K562 (cell line): ENCODE results near the gene TTC24. TPM values are rescaled to one million over a fixed set of nuclear protein-coding genes. Genes with fewer than 3 reads are reported as not detected.

ENCODE experiments used
- ARID2 ChIP-seq: fragments of 450-650 bp; IDR thresholded peaks from 2 replicates; pipeline ENCODE4 v1.6.1; 2017; ENCODE audit warnings: antibody characterized with exemption, mild to moderate bottlenecking
- BDP1 ChIP-seq: IDR thresholded peaks from 3 replicates; pipeline ENCODE4 v1.6.1; 2011; ENCODE audit not compliant: insufficient read length, insufficient read depth
- CREB1 ChIP-seq, 2 experiments: sonication (generic) in 1 of 2; formaldehyde crosslinking in 1 of 2; IDR thresholded peaks; 2 replicates each; pipeline versions ENCODE4 v1.6.1 to v1.8.0; 2012 to 2022; ENCODE audit warnings: inconsistent platforms in 1 of 2, mild to moderate bottlenecking in 1 of 2, missing genetic modification reagents in 1 of 2, moderate library complexity in 1 of 2
- CTCF ChIP-seq, 3 experiments: IDR thresholded peaks in 2 of 3; conservative IDR thresholded peaks in 1 of 3; 2 replicates each; pipeline ENCODE4 v1.5.1; 2011 to 2012; ENCODE audit warnings: low read length in 3 of 3, mild to moderate bottlenecking in 3 of 3, control low read depth in 2 of 3, improper control_type of control experiment in 1 of 3, inconsistent platforms in 1 of 3, low read depth in 1 of 3, mixed read lengths in 1 of 3, moderate library complexity in 1 of 3; ENCODE audit not compliant: insufficient read depth in 2 of 3
- ESRRA ChIP-seq: fragments of 450-650 bp; IDR thresholded peaks from 2 replicates; pipeline ENCODE4 v1.6.1; 2014; ENCODE audit warnings: low read depth, mild to moderate bottlenecking, moderate library complexity, borderline replicate concordance
- HCFC1 ChIP-seq: IDR thresholded peaks from 2 replicates; pipeline ENCODE4 v1.6.1; 2012; ENCODE audit warnings: low read depth, low read length, improper control_type of control experiment
- KLF1 ChIP-seq: fragments of 450-650 bp; IDR thresholded peaks from 2 replicates; pipeline ENCODE4 v1.6.1; 2016; ENCODE audit warnings: missing genetic modification characterization, missing compliant biosample characterization
- KLF6 ChIP-seq: fragments of 250-450 bp; sonication (Bioruptor Pico); IDR thresholded peaks from 2 replicates; pipeline ENCODE4 v1.4.0; 2020; ENCODE audit warnings: mild to moderate bottlenecking, moderate library complexity, borderline replicate concordance
- LARP7 ChIP-seq: fragments of 450-650 bp; IDR thresholded peaks from 2 replicates; pipeline ENCODE4 v1.6.1; 2016
- LCOR ChIP-seq: sonication (generic); formaldehyde crosslinking; IDR thresholded peaks from 2 replicates; pipeline ENCODE4 v1.8.0; 2022; ENCODE audit warnings: mild to moderate bottlenecking, missing genetic modification reagents
- REST ChIP-seq, 2 experiments: fragments of 450-650 bp; formaldehyde crosslinking in 1 of 2; IDR thresholded peaks; 2 replicates each; pipeline versions ENCODE4 v1.4.0 to v1.6.1; 2014 to 2020; ENCODE audit warnings: mild to moderate bottlenecking in 2 of 2, borderline replicate concordance in 1 of 2, low read depth in 1 of 2
- SP2 ChIP-seq: IDR thresholded peaks from 2 replicates; pipeline ENCODE4 v1.6.1; 2011; ENCODE audit warnings: mild to moderate bottlenecking, low read depth, low read length, moderate library complexity; ENCODE audit not compliant: poor library complexity, severe bottlenecking; ENCODE audit errors: extremely low read depth
- SPI1 ChIP-seq: IDR thresholded peaks from 2 replicates; pipeline ENCODE4 v1.6.1; 2011; ENCODE audit warnings: low read depth, low read length, control low read depth, borderline replicate concordance
- ZNF134 ChIP-seq: fragments of 250-450 bp; sonication (Bioruptor Pico); conservative IDR thresholded peaks from 2 replicates; pipeline ENCODE4 v1.4.0; 2020
- ZNF639 ChIP-seq, 2 experiments: fragments of 200-800 bp in 1 of 2; sonication (Bioruptor generic) in 1 of 2; sonication (generic) in 1 of 2; formaldehyde crosslinking in 1 of 2; IDR thresholded peaks in 1 of 2; conservative IDR thresholded peaks in 1 of 2; 2 replicates each; pipeline versions ENCODE4 v1.5.0 to v1.6.1; 2016 to 2020; ENCODE audit warnings: missing compliant biosample characterization in 1 of 2, missing genetic modification characterization in 1 of 2, missing genetic modification reagents in 1 of 2
- polyA plus RNA-seq, 8 experiments: library from polyadenylated mRNA; depleted of rRNA in 4 of 8; stranded (reverse) in 5 of 8; unstranded in 3 of 8; fragments of >200 nt; fragmentation: Nextera tagmentation in 2 of 8; fragmentation: Illumina TruSeq in 1 of 8; extraction: Ambion mirVana in 2 of 8; extraction: Trizol in 1 of 8; gene quantifications; 2 replicates each; pipeline versions ENCODE4 v1.2.1 to v1.2.3, GENCODE V29; 2011 to 2014; ENCODE audit warnings: inconsistent platforms in 1 of 8, missing spikeins in 1 of 8
- total RNA-seq, 7 experiments: library from RNA; depleted of rRNA in 6 of 7; stranded (reverse); fragments of >200 nt in 6 of 7; fragmentation: Illumina TruSeq in 2 of 7; extraction: Trizol in 2 of 7; gene quantifications; 2 replicates each; pipeline versions ENCODE4 v1.2.1 to v1.2.3, GENCODE V29; 2011 to 2021; ENCODE audit warnings: low replicate concordance in 1 of 7

The TTC24 gene
- total and polyA plus RNA-seq, 9 of the 15 experiments (the other 6 are each of a cell fraction or from before 2014, with no cell fraction given): not detected

- TF ChIP-seq ESRRA (peak; percentile 49; the same call in 1 of the 2 replicates), KLF1 (tag) (no peak), KLF6 (CRISPR knock-in tag) (no peak), ZNF639 (CRISPR knock-in tag; conservative IDR thresholded peaks at IDR 0.05 in 1 of 2, IDR thresholded peaks at IDR 0.05 in 1 of 2) (no peak), ARID2 (0 out of 2 replicates have a peak, but pooled peaks have one; percentile 32), SPI1 (peak; percentile 49; the same call in 1 of the 2 replicates), SP2 (no peak), CREB1 (IDR thresholded peaks at IDR 0.05) (no peak), CREB1 (CRISPR knock-in tag; IDR thresholded peaks at IDR 0.05) (no peak), LCOR (CRISPR knock-in tag) (no peak), CTCF (IDR thresholded peaks at IDR 0.05 in 2 of 3, conservative IDR thresholded peaks at IDR 0.05 in 1 of 3; ENCODE audit: insufficient read depth in 2 of 3, low read depth in 1 of 3, low read length in 3 of 3) (peak; percentile 88 to 98 (median 90)), ZNF134 (no peak), HCFC1 (no peak), BDP1 (no peak), LARP7 (no peak), REST (IDR thresholded peaks at IDR 0.05; ENCODE audit: borderline replicate concordance) (peak; percentile 82), REST (CRISPR knock-in tag; IDR thresholded peaks at IDR 0.05; ENCODE audit: low read depth) (no peak)
These were observed 4.5 kb downstream of the TTC24 start (continued) for GRCh38 chr1:156583821-156584622.
